Measurements from ENCODE around the gene MMRN2. TPM values are rescaled to one million over a fixed set of nuclear protein-coding genes. Genes with fewer than 3 reads are reported as not detected.

The MMRN2 gene
- polyA plus RNA-seq, 1 donor, result 7.2 TPM

DNA sequence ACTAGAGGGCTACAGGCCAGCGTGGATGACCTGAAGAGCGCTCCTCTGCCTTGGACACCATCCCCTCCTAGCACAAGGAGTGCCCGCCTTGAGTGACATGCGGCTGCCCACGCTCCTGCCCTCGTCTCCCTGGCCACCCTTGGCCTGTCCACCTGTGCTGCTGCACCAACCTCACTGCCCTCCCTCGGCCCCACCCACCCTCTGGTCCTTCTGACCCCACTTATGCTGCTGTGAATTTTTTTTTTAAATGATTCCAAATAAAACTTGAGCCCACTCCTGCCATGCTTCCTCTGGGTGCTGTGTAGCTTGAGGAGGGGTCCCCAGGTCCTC is 5.5 kb upstream of the MMRN2 start:
- no peak for DNase-seq
- peaks cover under 1% of the 10 kb centered on the region for H3K27me3 ChIP-seq (ENCODE audit: control insufficient read depth, insufficient read depth, low read length)
- H3K36me3 ChIP-seq (ENCODE audit: control insufficient read depth, insufficient read depth, low read length), result no peaks in the 10 kb centered on the region
- H3K27ac ChIP-seq (ENCODE audit: low read length), result no peak overlapping the region
- H3K9me3 ChIP-seq (ENCODE audit: control insufficient read depth, low read depth, low read length), result no peaks in the 10 kb centered on the region
- peaks cover 23% of the 10 kb centered on the region for H3K4me1 ChIP-seq (ENCODE audit: control insufficient read depth, insufficient read depth, low read length)
- no peak overlapping the region for H3K4me3 ChIP-seq (ENCODE audit: low read length)
- WGBS (ENCODE audit: insufficient coverage, low lambda C conversion rate), result no CpG with 5 or more reads among the region's 7 CpGs

DNA sequence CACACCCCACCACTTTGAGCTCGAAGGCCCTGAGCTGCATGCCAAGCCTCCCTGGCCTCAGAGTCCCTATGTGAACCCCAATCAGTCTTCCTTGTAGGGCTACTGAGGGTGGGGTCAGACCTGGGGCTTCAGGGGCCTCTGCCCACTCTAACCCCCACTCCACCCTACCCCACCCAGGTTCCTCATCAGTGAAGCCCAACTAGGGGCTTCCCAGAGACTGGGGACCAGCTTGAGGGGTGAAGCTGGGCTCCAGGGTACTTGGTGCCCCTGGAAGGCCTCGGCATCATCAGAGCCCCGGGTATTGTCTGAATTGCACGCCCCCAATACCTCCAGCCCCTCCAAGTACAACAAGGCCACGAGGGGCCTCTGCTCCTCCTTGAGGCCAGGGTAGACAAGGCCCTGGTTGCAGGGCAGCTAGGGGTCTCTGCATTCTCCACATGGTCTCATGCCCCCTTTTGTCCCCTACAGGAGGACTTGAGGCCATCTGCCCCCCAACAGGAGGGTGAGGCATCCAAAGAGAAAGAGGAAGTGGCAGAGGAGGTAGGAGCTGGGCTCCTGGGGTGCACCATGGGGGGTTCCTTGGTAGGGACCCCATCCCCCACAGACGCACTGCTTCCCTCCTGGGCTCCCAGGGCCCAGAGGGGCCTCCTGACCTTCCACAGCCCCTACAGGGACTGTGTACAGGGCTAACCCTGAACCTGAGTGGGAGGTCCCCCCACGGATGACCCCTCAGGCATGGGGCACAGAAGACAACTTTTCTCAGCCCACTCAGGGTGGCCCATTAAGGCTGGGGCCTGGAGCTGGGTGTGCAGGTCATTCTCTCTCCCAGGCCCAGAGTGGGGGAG is 4.9 kb upstream of the MMRN2 start:
- DNase-seq, result no peak
- Histone ChIP-seq H3K36me3 (ENCODE audit: control insufficient read depth, insufficient read depth, low read length) (no peaks in the 10 kb centered on the region), H3K4me3 (ENCODE audit: low read length) (no peak overlapping the region), H3K27ac (ENCODE audit: low read length) (no peak overlapping the region), H3K9me3 (ENCODE audit: control insufficient read depth, low read depth, low read length) (no peaks in the 10 kb centered on the region), H3K27me3 (ENCODE audit: control insufficient read depth, insufficient read depth, low read length) (no peaks in the 10 kb centered on the region), H3K4me1 (ENCODE audit: control insufficient read depth, insufficient read depth, low read length) (peaks cover 17% of the 10 kb centered on the region)
- WGBS (ENCODE audit: insufficient coverage, low lambda C conversion rate), result no CpG with 5 or more reads among the region's 7 CpGs

DNA sequence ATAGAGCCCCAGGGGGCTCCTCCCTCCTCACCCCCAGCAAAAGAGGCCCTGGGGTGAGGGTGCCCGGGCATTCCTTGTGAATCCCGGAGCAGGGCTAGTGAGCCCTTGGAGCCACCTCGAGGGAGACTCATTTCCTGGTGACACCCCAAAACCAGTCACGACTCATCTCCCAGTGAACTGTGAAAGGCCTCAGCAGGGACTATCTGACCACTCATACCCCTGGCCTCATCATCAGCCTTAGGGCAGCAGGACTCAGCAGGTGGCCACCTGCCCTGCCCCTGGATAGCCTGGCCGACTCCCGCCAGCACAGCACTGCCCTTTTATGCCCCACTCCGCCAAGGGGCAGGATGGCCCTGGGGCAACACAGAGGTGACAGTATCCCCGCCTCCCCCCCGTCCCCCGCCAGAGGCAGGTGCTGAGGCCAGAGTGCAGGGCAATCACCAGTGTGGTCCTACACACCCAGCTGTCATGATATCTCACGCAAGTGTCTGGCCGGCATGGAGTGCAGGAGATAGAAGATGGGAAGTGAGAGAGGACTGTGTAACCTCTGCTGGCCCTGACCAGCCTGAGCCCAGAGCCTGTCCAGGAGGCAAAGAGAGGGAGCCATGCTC is 4.2 kb upstream of the MMRN2 start:
- Histone ChIP-seq H3K27ac (ENCODE audit: low read length) (no peak overlapping the region), H3K4me3 (ENCODE audit: low read length) (no peak overlapping the region), H3K9me3 (ENCODE audit: control insufficient read depth, low read depth, low read length) (no peaks in the 10 kb centered on the region), H3K4me1 (ENCODE audit: control insufficient read depth, insufficient read depth, low read length) (peaks cover 10% of the 10 kb centered on the region), H3K27me3 (ENCODE audit: control insufficient read depth, insufficient read depth, low read length) (no peaks in the 10 kb centered on the region), H3K36me3 (ENCODE audit: control insufficient read depth, insufficient read depth, low read length) (no peaks in the 10 kb centered on the region)
- no peak for DNase-seq
- WGBS (ENCODE audit: insufficient coverage, low lambda C conversion rate), result no CpG with 5 or more reads among the region's 12 CpGs

DNA sequence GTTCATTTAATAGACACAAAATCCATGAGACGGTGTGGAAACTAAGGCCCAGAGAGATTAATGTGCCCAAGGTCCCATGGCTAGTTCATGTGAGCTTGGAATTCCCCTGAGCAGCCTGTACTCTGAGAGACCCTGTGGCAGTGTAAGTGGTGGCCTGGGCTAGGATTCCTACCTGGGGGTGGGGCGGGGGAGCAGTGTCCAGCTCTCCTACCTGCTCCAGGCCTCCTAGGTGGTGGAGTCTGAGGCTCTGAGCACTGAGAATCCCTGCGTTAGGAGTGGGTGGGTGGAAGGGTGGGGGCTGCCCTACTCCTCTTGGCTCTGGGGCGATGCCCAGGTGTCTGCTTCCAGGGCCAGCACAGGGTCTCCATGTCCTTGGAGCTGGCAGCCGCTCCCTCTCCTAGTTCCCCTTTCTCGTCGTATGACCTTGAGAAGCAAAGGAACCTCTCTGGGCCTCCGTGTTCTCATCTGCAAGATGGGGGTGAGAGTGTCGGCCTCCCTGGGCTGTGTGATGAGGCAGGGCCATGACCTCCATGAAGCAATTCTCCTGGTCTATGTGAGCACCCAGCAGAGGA is 3.5 kb upstream of the MMRN2 start:
- no peaks in the 10 kb centered on the region for H3K36me3 ChIP-seq (ENCODE audit: control insufficient read depth, insufficient read depth, low read length)
- DNase-seq, result no peak
- peaks cover 7% of the 10 kb centered on the region for H3K4me1 ChIP-seq (ENCODE audit: control insufficient read depth, insufficient read depth, low read length)
- WGBS (ENCODE audit: insufficient coverage, low lambda C conversion rate), result no CpG with 5 or more reads among the region's 9 CpGs
- H3K27me3 ChIP-seq (ENCODE audit: control insufficient read depth, insufficient read depth, low read length), result no peaks in the 10 kb centered on the region
- H3K4me3 ChIP-seq (ENCODE audit: low read length), result no peak overlapping the region
- H3K27ac ChIP-seq (ENCODE audit: low read length), result no peak overlapping the region
- no peaks in the 10 kb centered on the region for H3K9me3 ChIP-seq (ENCODE audit: control insufficient read depth, low read depth, low read length)

GRCh38 chr10:86960003-86960862 is 2.8 kb upstream of the MMRN2 start:
- H3K27me3 ChIP-seq (ENCODE audit: control insufficient read depth, insufficient read depth, low read length), result no peaks in the 10 kb centered on the region
- DNase-seq, result peak in 1 of 2 donors; percentile 48
- no peaks in the 10 kb centered on the region for H3K36me3 ChIP-seq (ENCODE audit: control insufficient read depth, insufficient read depth, low read length)
- no peak overlapping the region for H3K27ac ChIP-seq (ENCODE audit: low read length)
- no peaks in the 10 kb centered on the region for H3K9me3 ChIP-seq (ENCODE audit: control insufficient read depth, low read depth, low read length)
- H3K4me1 ChIP-seq (ENCODE audit: control insufficient read depth, insufficient read depth, low read length), result peaks cover 7% of the 10 kb centered on the region
- WGBS (ENCODE audit: insufficient coverage, low lambda C conversion rate), result no CpG with 5 or more reads among the region's 37 CpGs
- no peak overlapping the region for H3K4me3 ChIP-seq (ENCODE audit: low read length)

DNA sequence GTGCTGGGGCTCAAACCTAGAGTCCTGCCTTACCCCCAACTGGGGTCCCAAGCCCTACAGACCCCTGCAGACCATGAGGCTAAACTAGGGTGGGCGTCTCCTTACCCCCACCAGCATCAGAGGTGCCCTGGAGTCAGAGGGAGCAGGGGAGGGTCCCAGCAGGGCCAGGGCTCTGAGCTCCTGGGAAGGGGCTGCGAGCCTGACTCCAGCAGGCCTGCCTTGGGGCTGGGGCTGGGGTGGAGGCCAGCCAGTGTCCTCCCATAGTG is 2.3 kb upstream of the MMRN2 start:
- Histone ChIP-seq H3K9me3 (ENCODE audit: control insufficient read depth, low read depth, low read length) (no peaks in the 10 kb centered on the region), H3K36me3 (ENCODE audit: control insufficient read depth, insufficient read depth, low read length) (no peaks in the 10 kb centered on the region), H3K4me1 (ENCODE audit: control insufficient read depth, insufficient read depth, low read length) (peaks cover 10% of the 10 kb centered on the region), H3K27me3 (ENCODE audit: control insufficient read depth, insufficient read depth, low read length) (no peaks in the 10 kb centered on the region), H3K4me3 (ENCODE audit: low read length) (no peak overlapping the region), H3K27ac (ENCODE audit: low read length) (no peak overlapping the region)
- WGBS (ENCODE audit: insufficient coverage, low lambda C conversion rate), result no CpG with 5 or more reads among the region's 2 CpGs
- no peak for DNase-seq

GRCh38 chr10:86958901-86959736 is 1.7 kb upstream of the MMRN2 start:
- no peak overlapping the region for H3K4me3 ChIP-seq (ENCODE audit: low read length)
- DNase-seq, result no peak
- H3K9me3 ChIP-seq (ENCODE audit: control insufficient read depth, low read depth, low read length), result peaks cover 3% of the 10 kb centered on the region
- no peaks in the 10 kb centered on the region for H3K27me3 ChIP-seq (ENCODE audit: control insufficient read depth, insufficient read depth, low read length)
- no peaks in the 10 kb centered on the region for H3K36me3 ChIP-seq (ENCODE audit: control insufficient read depth, insufficient read depth, low read length)
- no peak overlapping the region for H3K27ac ChIP-seq (ENCODE audit: low read length)
- no CpG with 5 or more reads among the region's 16 CpGs for WGBS (ENCODE audit: insufficient coverage, low lambda C conversion rate)
- H3K4me1 ChIP-seq (ENCODE audit: control insufficient read depth, insufficient read depth, low read length), result peaks cover 12% of the 10 kb centered on the region

- no peaks in the 10 kb centered on the region for H3K27me3 ChIP-seq (ENCODE audit: control insufficient read depth, insufficient read depth, low read length)
- WGBS (ENCODE audit: insufficient coverage, low lambda C conversion rate), result no CpG with 5 or more reads among the region's 22 CpGs
- peaks cover 12% of the 10 kb centered on the region for H3K4me1 ChIP-seq (ENCODE audit: control insufficient read depth, insufficient read depth, low read length)
- H3K27ac ChIP-seq (ENCODE audit: low read length), result no peak within 1 kb of the TSS
- H3K36me3 ChIP-seq (ENCODE audit: control insufficient read depth, insufficient read depth, low read length), result no peaks in the 10 kb centered on the region
- peaks cover 7% of the 10 kb centered on the region for H3K9me3 ChIP-seq (ENCODE audit: control insufficient read depth, low read depth, low read length)
- DNase-seq, result no peak
- no peak within 1 kb of the TSS for H3K4me3 ChIP-seq (ENCODE audit: low read length)
Observed at GRCh38 chr10:86958116-86958900, 893 bp upstream of the MMRN2 start, which contains the start of gene SNCG. Gene SNCG, plus strand, starts transcription at chr10:86958599. Its CDS starts 99 bp downstream, at chr10:86958698.

GRCh38 chr10:86956848-86957448 is 467 bp downstream of the MMRN2 start:
- WGBS (ENCODE audit: insufficient coverage, low lambda C conversion rate), result no CpG with 5 or more reads among the region's 7 CpGs
- Histone ChIP-seq H3K27me3 (ENCODE audit: control insufficient read depth, insufficient read depth, low read length) (no peaks in the 10 kb centered on the region), H3K27ac (ENCODE audit: low read length) (no peak overlapping the region), H3K4me1 (ENCODE audit: control insufficient read depth, insufficient read depth, low read length) (peaks cover 12% of the 10 kb centered on the region), H3K4me3 (ENCODE audit: low read length) (peak overlapping the region; percentile 16), H3K36me3 (ENCODE audit: control insufficient read depth, insufficient read depth, low read length) (no peaks in the 10 kb centered on the region), H3K9me3 (ENCODE audit: control insufficient read depth, low read depth, low read length) (peaks cover 11% of the 10 kb centered on the region)
- no peak for DNase-seq
